Left ventricle myocardium inferior (tissue), 1 donor: ENCODE results near the gene EDA. TPM values are rescaled to one million over a fixed set of nuclear protein-coding genes. Genes with fewer than 3 reads are reported as not detected.

ENCODE experiments used
- DNase-seq: peaks from one replicate; pipeline ENCODE4 v3.0.0-alpha.2; 2020
- H3K27ac ChIP-seq: fragments of 200-600 bp; replicated peaks from 2 replicates; pipeline ENCODE4 v1.8.0; 2021
- H3K27me3 ChIP-seq: fragments of 200-600 bp; 2 replicates; pipeline ENCODE4 v1.8.0; 2021; ENCODE audit warnings: low read depth
- H3K36me3 ChIP-seq: fragments of 200-600 bp; 2 replicates; pipeline ENCODE4 v1.8.0; 2021
- H3K4me1 ChIP-seq: fragments of 200-600 bp; 2 replicates; pipeline ENCODE4 v1.8.0; 2021
- H3K4me3 ChIP-seq: fragments of 200-600 bp; 2 replicates; pipeline ENCODE4 v1.8.0; 2021; ENCODE audit warnings: mild to moderate bottlenecking, moderate library complexity
- H3K9me3 ChIP-seq: fragments of 200-600 bp; replicated peaks from 2 replicates; pipeline ENCODE4 v1.8.0; 2021
- CTCF ChIP-seq: fragments of 200-600 bp; IDR thresholded peaks from 2 replicates; pipeline ENCODE4 v1.8.0; 2021; ENCODE audit warnings: antibody characterized with exemption, mild to moderate bottlenecking, borderline replicate concordance
- intact Hi-C: fragments of 100-400 bp; cut with micrococcal nuclease; formaldehyde crosslinking; loops from one replicate; pipeline ENCODE4 v1.11.0; 2022
- total RNA-seq: library from RNA; stranded (reverse); fragmentation: NEBNext Ultra II Directional; extraction: Animal tissue kit (Norgen Biotek cat#: 25700); gene quantifications from one replicate; pipeline ENCODE4 v1.2.1, GENCODE V29; 2021
- donor health status: DM: no; HTN: yes; CAD: no; lungs with severe emphysema.

The EDA gene
- total RNA-seq, 1 donor from 2014 or later: 7.3 TPM

GRCh38 chrX:70049925-70050324 is 434.0 kb downstream of the EDA start, which contains the start of gene AWAT2:
TSS of gene AWAT2 (minus strand) at chrX:70049938. CDS start at chrX:70049932, 6 bp downstream.
- no peak within 1 kb of the TSS for H3K27ac ChIP-seq
- H3K9me3 ChIP-seq: no peaks in the 10 kb centered on the region
- intact Hi-C loops: no loop called here
- H3K36me3 ChIP-seq: no peaks in the 10 kb centered on the region
- no peak for TF ChIP-seq CTCF
- no peaks in the 10 kb centered on the region for H3K27me3 ChIP-seq
- no peak for DNase-seq
- H3K4me1 ChIP-seq: no peaks in the 10 kb centered on the region
- H3K4me3 ChIP-seq: no peak within 1 kb of the TSS

GRCh38 chrX:70052895-70053615 is 437.1 kb downstream of the EDA start:
- no peak for TF ChIP-seq CTCF
- DNase-seq: peak; percentile 20
- Histone ChIP-seq H3K4me1 (no peaks in the 10 kb centered on the region), H3K27me3 (no peaks in the 10 kb centered on the region), H3K36me3 (no peaks in the 10 kb centered on the region), H3K27ac (no peak overlapping the region), H3K4me3 (no peak overlapping the region), H3K9me3 (no peaks in the 10 kb centered on the region)
- intact Hi-C loops: no loop called here

- intact Hi-C loops: no loop called here
- no peaks in the 10 kb centered on the region for H3K9me3 ChIP-seq
- H3K4me3 ChIP-seq: no peak overlapping the region
- no peaks in the 10 kb centered on the region for H3K36me3 ChIP-seq
- no peak overlapping the region for H3K27ac ChIP-seq
- H3K4me1 ChIP-seq: no peaks in the 10 kb centered on the region
- H3K27me3 ChIP-seq: no peaks in the 10 kb centered on the region
- no peak for TF ChIP-seq CTCF
- DNase-seq: no peak
Measured at GRCh38 chrX:70054391-70054790, 438.5 kb downstream of the EDA start.

- intact Hi-C loops: no loop called here
- no peak within 1 kb of the TSS for H3K27ac ChIP-seq
- H3K4me3 ChIP-seq: no peak within 1 kb of the TSS
- no peak for TF ChIP-seq CTCF
- no peak for DNase-seq
- H3K27me3 ChIP-seq: no peaks in the 10 kb centered on the region
- H3K4me1 ChIP-seq: no peaks in the 10 kb centered on the region
- H3K36me3 ChIP-seq: no peaks in the 10 kb centered on the region
- H3K9me3 ChIP-seq: no peaks in the 10 kb centered on the region
Measured at GRCh38 chrX:70062076-70062475, 446.2 kb downstream of the EDA start, which contains the start of gene OTUD6A. TSS of gene OTUD6A (plus strand) at chrX:70062457. CDS start at chrX:70062525, 68 bp downstream.

- no peak overlapping the region for H3K4me3 ChIP-seq
- no peaks in the 10 kb centered on the region for H3K9me3 ChIP-seq
- H3K27ac ChIP-seq: no peak overlapping the region
- no peak for DNase-seq
- no peak for TF ChIP-seq CTCF
- no peaks in the 10 kb centered on the region for H3K4me1 ChIP-seq
- H3K36me3 ChIP-seq: no peaks in the 10 kb centered on the region
- intact Hi-C loops: no loop called here
- H3K27me3 ChIP-seq: no peaks in the 10 kb centered on the region
Measured at GRCh38 chrX:70062961-70063550, 447.1 kb downstream of the EDA start.
